Right hindlimb (tissue), 1 donor: ENCODE measurements around the gene KCNJ5.

ENCODE experiments used
- DNase-seq: peaks from one replicate; pipeline ENCODE4 v3.0.0-alpha.2; 2018

The KCNJ5 gene

DNA sequence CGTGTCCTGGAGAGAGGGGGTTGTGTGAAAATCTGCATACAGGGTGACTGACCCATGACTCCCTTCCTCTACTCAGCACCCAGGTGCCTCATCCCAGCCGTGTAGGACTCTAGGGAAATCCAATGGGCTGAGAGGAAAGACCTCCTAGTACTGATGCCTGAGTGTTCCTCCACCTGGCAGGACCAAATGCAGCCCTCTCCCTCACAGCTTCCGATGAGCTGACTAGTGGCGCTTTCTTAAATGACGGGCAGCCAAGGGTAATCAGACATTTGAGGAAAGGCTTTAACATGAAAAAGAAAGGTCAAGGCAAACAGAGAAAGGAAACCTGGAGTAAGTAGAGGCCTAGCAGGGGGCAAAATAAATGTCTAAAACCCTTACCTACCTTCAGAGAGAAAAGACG, 19.1 kb upstream of the KCNJ5 start:
- DNase-seq, result no peak

GRCh38 chr11:128872594-128872993, 18.6 kb upstream of the KCNJ5 start:
- DNase-seq, result no peak

DNA sequence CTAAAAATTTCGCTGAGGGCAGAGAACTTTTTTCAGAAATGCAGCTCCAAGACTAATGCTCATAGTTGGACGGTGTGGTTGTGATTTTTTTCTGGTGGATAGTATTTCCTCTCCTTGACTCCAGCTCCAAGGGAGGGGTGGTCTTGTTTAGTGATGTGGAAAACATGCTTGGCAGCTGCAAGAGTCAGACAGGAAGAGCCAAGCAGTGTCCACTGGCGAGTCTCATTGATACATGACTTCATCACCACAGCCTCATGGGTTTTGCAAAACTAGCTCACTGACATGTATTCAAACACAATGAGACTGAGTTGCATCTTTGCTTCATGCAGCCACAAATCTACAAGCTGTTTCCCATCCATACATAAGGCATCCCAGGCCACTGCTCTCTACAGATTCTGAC, 16.7 kb upstream of the KCNJ5 start:
- peak; percentile 46 for DNase-seq

- no peak for DNase-seq
Observed at GRCh38 chr11:128876133-128876650, 15.0 kb upstream of the KCNJ5 start.

GRCh38 chr11:128877726-128878125, 13.4 kb upstream of the KCNJ5 start:
- no peak for DNase-seq

DNA sequence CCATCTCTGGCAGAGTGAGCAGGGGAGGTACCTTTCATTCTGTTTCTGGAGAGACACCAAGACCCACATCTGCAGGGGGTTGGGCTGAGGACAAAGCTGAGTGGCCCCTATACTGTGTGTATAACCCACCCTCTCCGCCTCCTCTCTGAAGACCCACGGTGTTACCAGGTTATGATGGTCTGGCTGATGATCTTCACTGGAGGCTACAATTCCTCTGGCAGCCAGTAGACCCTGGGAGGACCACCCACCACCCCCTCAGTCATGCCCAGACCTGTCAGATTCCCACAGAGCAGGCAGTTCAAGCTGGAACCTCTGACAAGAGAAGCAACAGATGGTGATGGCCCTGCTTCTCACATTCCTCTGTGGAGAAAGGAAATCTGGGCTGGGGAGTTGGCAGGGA, 12.7 kb upstream of the KCNJ5 start:
- DNase-seq, result no peak

- DNase-seq, result no peak
Observed at GRCh38 chr11:128879817-128880216, 11.3 kb upstream of the KCNJ5 start.

GRCh38 chr11:128881221-128881620, 9.9 kb upstream of the KCNJ5 start:
- no peak for DNase-seq

DNA sequence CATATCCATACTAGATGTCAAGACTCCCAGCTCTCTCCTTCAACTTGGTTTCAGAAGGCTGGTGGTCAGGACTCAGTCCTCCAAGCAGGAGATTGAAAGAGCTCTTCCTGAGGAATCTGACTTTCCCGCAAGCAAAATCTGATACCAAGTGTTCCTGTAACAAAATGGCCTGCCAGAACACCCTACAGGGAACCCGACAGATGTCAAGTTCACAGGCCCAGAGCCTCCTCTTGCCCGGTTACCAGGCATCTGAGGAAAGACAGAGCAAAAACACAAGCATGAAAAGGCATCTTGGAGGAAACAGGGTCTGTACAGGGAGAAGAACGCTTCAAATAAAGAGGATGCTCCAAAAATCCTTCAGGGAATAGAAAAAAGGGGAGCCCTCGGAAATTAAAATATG, 8.7 kb upstream of the KCNJ5 start:
- no peak for DNase-seq

DNA sequence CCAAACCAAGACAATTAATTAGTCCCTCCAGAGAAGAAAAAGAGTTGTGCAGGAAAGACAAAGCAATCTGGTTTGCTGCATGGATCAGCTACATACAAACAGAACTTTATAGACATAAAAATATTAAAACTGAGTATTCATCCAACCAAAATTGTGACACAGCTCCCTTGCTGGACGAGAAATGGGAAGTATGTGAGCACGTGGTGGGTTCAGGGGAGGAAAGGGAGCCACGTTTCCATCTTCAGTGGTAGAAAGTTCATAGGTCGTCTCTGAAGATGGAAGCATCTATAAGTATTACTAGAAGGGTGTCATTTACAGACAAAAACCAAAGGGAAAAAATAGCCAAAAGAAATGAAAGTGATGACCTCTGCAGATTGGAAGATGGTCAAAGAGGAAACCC, 7.1 kb upstream of the KCNJ5 start:
- no peak for DNase-seq

DNA sequence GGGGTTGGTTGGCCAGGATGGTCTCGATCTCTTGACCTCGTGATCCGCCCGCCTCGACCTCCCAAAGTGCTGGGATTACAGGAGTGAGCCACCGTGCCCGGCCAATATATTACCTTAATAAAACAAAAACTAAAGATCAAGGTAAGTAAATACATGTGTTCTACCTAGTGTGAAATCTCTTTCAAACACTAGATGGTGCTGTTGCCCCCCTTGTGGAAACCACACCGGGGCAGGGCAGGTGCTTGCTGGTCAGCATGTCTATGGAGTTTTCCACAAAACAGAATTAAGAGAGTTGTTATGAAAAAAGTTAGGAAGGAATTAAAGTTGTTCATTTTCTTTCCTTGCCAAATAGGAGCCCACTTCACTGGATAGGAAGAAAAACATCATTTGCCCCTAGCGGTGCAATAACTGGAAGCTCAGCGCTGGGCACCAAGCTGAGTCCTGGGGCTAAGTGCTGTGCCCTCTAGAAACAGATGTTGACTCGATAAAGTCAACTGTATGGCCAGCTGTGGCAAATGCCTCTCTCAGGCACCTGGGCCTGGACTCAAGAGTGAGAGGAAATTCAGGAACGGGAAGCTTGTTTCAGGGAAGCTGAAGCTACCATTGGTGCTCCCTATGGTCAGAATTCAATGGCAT, 6.3 kb upstream of the KCNJ5 start:
- DNase-seq, result peak; percentile 65

DNA sequence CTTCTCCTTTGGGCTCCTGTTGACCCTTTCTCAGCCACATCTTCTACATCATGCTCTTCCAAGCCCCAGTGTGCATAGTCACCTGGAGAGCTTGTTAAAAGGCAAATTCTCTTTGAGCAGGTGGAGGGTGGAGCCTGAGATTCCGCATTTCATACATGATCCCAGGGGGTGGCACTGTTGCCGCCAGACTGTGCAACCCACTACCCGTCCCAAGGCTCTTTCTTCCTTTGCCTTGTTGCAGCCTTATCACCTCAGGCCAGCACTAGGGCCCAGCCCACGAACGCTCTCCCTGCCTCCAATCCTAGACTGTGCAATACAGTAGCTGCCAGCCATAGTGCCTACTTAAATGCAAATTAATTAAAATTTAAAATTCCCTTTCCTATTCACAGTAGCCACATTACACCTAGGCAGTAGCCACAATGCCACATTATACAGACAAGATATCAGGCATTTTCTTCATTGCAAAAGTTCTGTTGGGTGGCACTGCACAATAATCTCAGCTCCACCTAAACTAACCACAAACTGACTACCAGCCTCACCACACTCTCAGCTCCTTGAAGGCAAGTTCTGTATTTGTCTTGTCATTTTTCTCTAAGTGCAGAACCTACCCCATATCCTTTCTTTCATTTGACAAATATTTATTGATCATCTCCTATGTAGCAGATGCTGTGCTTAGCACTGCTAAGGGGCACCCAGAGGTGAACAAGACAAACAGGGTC, 4.6 kb upstream of the KCNJ5 start:
- no peak for DNase-seq

- DNase-seq, result no peak
Observed at GRCh38 chr11:128888034-128888985, 2.8 kb upstream of the KCNJ5 start.

DNA sequence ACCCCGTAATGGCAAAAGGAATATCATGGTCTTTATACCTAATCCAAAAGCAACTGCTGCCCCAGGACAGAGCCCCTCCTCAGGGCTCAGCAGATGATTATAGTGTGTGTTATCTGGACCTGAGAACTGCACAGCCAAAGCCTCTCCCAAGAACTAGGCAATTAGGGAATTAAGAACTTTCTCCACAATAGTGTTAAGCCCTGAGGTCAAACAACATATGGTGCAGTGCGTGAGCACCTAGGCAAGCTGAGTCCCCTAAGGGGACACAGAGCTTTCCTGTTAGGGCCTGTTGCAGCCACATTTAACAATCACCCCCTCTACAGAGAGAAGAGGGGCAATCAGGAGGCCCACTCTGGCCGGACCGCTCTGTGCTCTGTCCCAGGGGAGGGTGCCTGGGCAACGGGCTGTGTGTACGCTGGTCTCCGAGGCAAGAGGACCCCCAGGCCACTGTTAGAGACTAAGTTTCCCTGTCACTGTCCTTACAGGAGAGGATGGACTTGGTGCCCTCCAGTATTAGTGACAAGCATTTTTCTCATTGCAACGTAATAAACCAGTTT, 1.4 kb upstream of the KCNJ5 start:
- no peak for DNase-seq

- no peak for DNase-seq
Observed at GRCh38 chr11:128890216-128890542, 977 bp upstream of the KCNJ5 start.

DNA sequence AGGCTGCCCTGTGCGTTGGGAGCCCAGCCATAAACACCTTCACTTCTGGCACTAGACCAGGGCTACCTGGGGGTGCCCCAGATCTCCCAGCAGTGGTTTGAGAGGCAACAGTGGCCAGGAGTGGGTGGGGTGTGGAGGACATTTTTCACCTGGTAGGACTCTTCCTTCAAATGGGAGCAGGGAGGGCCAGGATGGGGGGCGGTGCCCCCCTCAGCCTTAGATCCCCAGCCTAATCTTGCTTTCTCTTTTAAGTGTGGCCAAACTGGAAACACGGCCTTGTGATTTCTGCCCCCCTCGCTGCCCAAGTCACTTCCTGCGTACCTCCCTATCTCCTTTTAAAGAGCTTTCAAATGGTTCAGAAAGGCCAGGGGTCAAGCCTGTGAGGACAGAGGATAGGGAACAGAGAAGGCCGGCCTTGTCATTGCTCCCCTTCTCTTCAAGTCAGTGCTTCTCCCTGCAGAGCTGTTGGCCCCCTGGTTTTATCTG, 800 bp downstream of the KCNJ5 start:
- DNase-seq, result no peak

- DNase-seq, result no peak
Observed at GRCh38 chr11:128892866-128893565, 1.9 kb downstream of the KCNJ5 start.

GRCh38 chr11:128893578-128894285, 2.6 kb downstream of the KCNJ5 start:
- no peak for DNase-seq

GRCh38 chr11:128894286-128894681, 3.1 kb downstream of the KCNJ5 start:
- DNase-seq, result no peak

DNA sequence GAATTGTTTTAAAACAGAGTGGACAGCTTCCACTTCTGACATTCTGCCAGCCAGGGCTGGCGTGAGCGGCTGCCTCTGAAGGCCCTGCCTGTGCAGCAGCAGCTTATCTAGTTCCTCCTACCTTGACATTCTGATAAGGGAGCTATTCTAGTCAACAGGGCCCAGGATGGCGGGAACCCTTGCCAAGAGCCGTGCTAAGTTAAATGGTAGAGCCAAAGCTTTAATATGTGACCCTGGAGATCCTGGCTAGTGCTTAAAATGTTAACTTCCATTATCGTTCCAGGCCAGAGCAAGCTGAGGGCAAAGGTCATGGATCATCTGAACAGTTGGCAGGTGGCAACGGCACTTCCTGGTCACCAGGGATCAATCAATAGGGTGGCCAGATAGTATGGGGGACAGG, 3.5 kb downstream of the KCNJ5 start:
- no peak for DNase-seq

DNA sequence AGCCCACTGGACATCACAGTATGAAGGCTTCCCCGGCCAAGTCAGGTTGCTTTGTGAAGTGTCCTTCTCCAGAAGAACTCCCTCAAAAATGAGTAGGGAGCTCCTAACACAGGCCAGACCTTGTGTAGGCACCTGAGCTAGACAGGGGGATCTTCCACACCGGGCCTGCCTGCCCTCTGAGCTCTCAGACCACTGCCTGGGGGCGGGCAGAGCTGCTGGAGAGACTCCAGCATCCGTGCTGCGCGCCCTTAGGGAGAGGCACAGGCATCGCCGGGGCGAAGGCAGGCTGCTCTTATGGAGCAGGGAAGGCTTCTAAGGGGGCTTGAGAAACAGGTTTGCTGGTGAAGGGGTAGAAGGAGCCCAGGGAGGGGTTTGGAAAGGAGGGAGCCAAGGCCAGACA, 4.4 kb downstream of the KCNJ5 start:
- no peak for DNase-seq

- no peak for DNase-seq
Observed at GRCh38 chr11:128896356-128896755, 5.2 kb downstream of the KCNJ5 start.
